Measurements from ENCODE around the gene EVA1B. TPM values are rescaled to one million over a fixed set of nuclear protein-coding genes. Genes with fewer than 3 reads are reported as not detected.

Gene EVA1B
- total RNA-seq, 1 donor from 2014 or later = 88.4 TPM

DNA sequence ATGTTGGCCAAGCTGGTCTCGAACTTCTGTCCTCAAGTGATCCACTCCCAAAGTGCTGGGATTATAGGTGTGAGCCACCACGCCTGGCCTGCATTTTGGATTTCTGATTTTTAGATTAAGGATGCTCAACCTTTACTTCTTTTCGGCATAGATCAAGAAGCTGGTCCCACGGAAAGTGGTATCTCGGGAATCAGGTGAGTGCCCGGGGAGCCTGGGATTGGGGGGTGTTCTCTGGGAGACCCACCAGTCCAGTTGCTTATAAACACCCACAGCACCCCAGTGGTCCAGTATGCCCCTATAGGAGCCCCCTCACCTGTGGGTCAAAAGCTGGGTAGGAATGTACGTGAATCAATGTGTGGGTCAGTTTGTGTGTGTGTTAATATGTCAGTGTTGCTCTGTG is 14.0 kb downstream of the EVA1B start:
- Mint-ChIP-seq H3K4me1 (ENCODE audit: low read depth) (peaks cover 20% of the 10 kb centered on the region), H3K36me3 (ENCODE audit: low read depth) (peaks cover 6% of the 10 kb centered on the region), H3K4me3 (ENCODE audit: unreplicated experiment) (no peak overlapping the region), H3K27me3 (ENCODE audit: low read depth) (no peaks in the 10 kb centered on the region), H3K9me3 (ENCODE audit: low read depth) (no peaks in the 10 kb centered on the region), H3K27ac (ENCODE audit: unreplicated experiment) (no peak overlapping the region)
- DNase-seq (ENCODE audit: low spot score) = no peak
- TF ChIP-seq, protein P1, sequence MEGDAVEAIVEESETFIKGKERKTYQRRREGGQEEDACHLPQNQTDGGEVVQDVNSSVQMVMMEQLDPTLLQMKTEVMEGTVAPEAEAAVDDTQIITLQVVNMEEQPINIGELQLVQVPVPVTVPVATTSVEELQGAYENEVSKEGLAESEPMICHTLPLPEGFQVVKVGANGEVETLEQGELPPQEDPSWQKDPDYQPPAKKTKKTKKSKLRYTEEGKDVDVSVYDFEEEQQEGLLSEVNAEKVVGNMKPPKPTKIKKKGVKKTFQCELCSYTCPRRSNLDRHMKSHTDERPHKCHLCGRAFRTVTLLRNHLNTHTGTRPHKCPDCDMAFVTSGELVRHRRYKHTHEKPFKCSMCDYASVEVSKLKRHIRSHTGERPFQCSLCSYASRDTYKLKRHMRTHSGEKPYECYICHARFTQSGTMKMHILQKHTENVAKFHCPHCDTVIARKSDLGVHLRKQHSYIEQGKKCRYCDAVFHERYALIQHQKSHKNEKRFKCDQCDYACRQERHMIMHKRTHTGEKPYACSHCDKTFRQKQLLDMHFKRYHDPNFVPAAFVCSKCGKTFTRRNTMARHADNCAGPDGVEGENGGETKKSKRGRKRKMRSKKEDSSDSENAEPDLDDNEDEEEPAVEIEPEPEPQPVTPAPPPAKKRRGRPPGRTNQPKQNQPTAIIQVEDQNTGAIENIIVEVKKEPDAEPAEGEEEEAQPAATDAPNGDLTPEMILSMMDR (IDR thresholded peaks at IDR 0.05) = no peak

DNA sequence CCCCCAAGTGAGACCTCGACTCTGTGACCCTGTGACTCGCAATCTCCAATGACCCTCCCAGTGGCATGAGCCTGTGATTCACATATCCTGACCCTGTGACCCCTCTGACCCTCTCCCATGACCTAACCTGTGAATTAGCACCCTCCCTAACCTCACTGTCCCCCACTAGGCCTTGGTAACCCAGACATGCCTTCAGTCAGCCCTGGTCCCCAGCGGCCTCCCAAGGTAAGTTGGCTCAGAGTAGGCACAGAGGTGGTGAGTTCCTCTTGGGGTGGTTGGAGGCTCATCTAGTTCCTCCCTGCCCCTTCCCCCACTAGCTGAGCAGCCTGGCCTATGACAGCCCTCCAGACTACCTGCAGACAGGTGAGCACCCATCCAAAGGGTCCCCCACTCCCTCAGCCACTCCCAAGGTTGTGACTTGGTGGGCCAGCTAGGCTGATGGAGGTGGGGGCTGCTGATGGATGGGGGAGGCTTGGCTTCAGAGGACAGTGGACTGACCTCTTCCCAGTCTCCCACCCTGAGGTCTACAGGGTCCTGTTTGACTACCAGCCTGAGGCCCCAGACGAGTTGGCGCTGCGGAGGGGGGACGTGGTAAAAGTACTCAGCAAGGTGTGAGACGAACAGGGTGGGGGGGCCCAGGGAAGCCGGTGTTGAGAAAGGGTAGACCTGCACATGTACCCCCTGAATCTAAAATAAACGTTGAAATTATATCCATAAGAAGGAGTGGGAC is 15.7 kb downstream of the EVA1B start:
- H3K27ac Mint-ChIP-seq (ENCODE audit: unreplicated experiment) = no peak overlapping the region
- peak overlapping the region; percentile 97 for H3K4me3 Mint-ChIP-seq (ENCODE audit: unreplicated experiment)
- TF ChIP-seq, protein P1 (IDR thresholded peaks at IDR 0.05) = no peak
- H3K36me3 Mint-ChIP-seq (ENCODE audit: low read depth) = peaks cover 11% of the 10 kb centered on the region
- no peaks in the 10 kb centered on the region for H3K9me3 Mint-ChIP-seq (ENCODE audit: low read depth)
- DNase-seq (ENCODE audit: low spot score) = no peak
- H3K4me1 Mint-ChIP-seq (ENCODE audit: low read depth) = peaks cover 20% of the 10 kb centered on the region
- no peaks in the 10 kb centered on the region for H3K27me3 Mint-ChIP-seq (ENCODE audit: low read depth)

DNA sequence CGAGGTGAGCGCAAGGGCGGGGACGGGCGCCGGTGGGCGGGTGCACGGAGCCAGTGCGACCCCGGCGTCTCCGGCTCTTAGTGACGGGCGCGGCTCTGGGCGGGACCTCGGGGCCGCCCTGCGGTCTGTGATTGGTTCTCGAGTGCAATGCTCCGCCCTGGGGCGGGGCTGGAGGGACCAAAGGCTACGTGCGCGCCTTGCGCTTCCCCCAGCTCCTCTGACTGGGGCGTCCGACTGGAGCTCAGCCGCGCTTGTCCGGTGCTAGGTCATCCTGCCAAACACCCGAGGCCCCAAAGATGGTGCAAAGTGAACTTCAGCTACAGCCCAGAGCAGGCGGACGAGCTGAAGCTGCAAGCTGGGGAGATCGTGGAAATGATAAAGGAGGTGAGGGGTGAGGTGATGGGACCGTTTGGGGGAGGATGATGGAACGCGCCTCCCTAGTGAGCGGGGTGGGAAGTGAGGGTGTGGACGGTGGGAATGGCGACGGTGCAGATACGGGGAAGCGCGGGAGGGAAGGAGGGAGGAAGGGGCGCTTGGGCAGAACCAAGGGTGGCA is 16.5 kb downstream of the EVA1B start:
- H3K36me3 Mint-ChIP-seq (ENCODE audit: low read depth) = peaks cover 14% of the 10 kb centered on the region
- H3K9me3 Mint-ChIP-seq (ENCODE audit: low read depth) = no peaks in the 10 kb centered on the region
- H3K27me3 Mint-ChIP-seq (ENCODE audit: low read depth) = no peaks in the 10 kb centered on the region
- peak overlapping the region; percentile 80 for H3K27ac Mint-ChIP-seq (ENCODE audit: unreplicated experiment)
- TF ChIP-seq, protein P1 (IDR thresholded peaks at IDR 0.05) = no peak
- no peak for DNase-seq (ENCODE audit: low spot score)
- H3K4me1 Mint-ChIP-seq (ENCODE audit: low read depth) = peaks cover 20% of the 10 kb centered on the region
- peak overlapping the region; percentile 97 for H3K4me3 Mint-ChIP-seq (ENCODE audit: unreplicated experiment)

DNA sequence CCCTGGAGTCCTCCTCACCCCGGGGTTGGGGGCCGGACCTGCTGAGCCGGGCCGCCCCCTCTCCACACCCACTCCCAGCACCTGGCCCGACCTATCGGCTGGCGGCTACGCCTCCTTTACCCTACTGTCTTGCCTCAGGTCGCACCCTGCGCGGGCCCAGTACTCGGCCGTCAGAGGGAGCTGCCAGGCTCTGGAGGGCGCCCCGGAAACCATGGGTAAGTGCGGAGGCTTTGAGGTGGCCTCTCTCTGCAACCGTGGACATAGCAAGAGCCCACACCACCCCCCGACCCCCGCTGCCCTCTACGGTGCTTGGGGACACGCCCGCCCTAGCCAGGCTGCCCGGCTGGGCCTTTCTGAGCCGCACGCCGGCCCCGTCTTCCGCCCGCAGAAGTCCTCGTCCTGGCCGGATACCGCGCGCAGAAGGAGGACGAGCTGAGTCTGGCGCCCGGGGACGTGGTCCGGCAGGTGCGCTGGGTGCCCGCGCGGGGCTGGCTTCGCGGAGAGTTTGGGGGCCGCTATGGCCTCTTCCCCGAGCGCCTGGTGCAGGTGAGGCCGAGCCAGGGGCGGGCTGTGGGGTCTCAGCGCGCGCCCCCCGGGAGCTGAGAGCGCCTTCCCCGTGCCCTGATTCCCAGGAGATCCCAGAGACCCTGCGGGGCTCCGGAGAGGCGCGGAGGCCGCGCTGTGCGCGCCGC is 17.1 kb downstream of the EVA1B start, which contains the start of gene SH3D21:
SH3D21 (plus strand) TSS at position 159 of the 692 bp plus-strand sequence; CDS start at position 212, 53 bp downstream.
- TF ChIP-seq, protein P1 (IDR thresholded peaks at IDR 0.05) = peak; percentile 45
- Mint-ChIP-seq H3K36me3 (ENCODE audit: low read depth) (peaks cover 16% of the 10 kb centered on the region), H3K4me3 (ENCODE audit: unreplicated experiment) (peak within 1 kb of the TSS; percentile 97), H3K27ac (ENCODE audit: unreplicated experiment) (peak within 1 kb of the TSS; percentile 80), H3K27me3 (ENCODE audit: low read depth) (no peaks in the 10 kb centered on the region), H3K4me1 (ENCODE audit: low read depth) (peaks cover 20% of the 10 kb centered on the region), H3K9me3 (ENCODE audit: low read depth) (no peaks in the 10 kb centered on the region)
- no peak for DNase-seq (ENCODE audit: low spot score)

DNA sequence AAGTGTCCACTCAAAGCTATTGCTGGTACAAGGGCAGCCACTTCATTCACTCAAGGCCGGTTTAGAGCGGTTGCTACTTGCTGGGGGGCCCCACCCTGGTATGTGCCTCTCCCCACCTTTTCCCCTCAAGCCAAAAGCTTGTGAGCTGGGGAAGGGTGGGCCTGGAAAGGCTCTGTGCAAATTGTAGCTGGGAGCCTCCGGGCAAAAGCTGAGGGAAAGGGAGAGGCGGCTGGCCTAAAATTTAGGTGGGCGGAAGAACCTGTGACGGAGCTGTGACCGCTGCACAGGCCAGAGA is 17.6 kb downstream of the EVA1B start:
- TF ChIP-seq, protein P1 (IDR thresholded peaks at IDR 0.05) = no peak
- Mint-ChIP-seq H3K4me3 (ENCODE audit: unreplicated experiment) (no peak overlapping the region), H3K36me3 (ENCODE audit: low read depth) (peaks cover 20% of the 10 kb centered on the region), H3K4me1 (ENCODE audit: low read depth) (peaks cover 20% of the 10 kb centered on the region), H3K9me3 (ENCODE audit: low read depth) (no peaks in the 10 kb centered on the region), H3K27ac (ENCODE audit: unreplicated experiment) (peak overlapping the region; percentile 65), H3K27me3 (ENCODE audit: low read depth) (no peaks in the 10 kb centered on the region)
- DNase-seq (ENCODE audit: low spot score) = no peak
